Erythroblast (primary cell): Measurements from ENCODE around the gene PLIN4.

Source experiments
- GATA1 ChIP-seq: IDR thresholded peaks from 2 replicates; pipeline ENCODE4 v1.6.1; 2011; ENCODE audit warnings: low read depth, mild to moderate bottlenecking, control low read depth, low read length, moderate library complexity
- POLR2A ChIP-seq: IDR thresholded peaks from 2 replicates; pipeline ENCODE4 v1.6.1; 2011; ENCODE audit warnings: mild to moderate bottlenecking, low read length

GRCh38 chr19:4467835-4468234 lies 50.5 kb downstream of the PLIN4 start:
- TF ChIP-seq POLR2A (no peak), GATA1 (no peak)
